ENCODE measurements around the gene FMN1.

The FMN1 gene

DNA sequence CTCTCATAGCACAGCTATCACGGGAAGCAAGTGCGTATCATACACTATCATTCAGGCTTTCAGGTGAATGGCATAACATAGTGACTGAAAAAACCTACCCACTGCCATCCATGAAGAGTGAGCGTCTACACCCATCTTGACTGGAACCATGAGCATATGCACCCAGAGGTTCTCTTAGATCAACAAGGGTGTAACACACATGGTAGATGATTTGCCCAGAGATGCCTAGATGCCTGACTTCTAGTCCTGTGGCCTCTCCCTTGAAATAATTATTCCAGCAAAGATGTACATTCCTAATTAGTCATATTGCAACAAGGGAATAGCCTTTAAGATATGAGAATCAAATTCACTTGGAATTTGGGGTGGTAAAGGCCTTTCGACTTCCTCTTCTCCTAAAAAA is 248.3 kb downstream of the FMN1 start:
- in situ Hi-C loops (cut with HindIII; ENCODE audit: low sequenced_read_pairs) = no loop called here

DNA sequence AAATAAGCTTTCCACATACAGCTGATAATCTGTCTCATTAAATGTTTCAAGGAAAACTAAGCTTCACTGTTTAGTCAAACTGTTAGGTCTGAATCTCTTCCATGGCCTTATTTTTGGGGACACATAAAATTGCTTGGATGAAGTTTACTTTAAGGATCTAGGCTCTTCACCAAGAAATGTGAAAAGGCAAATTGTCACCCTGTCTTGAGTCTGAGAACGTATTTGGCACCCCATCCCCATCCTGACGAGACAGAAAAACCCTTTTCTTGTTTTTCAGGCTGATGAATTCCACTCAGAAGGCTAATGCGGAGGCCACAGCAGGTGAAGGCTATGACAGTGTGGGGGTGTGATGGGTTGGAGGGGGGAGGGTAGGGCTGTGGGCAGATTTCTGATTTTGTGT is 250.1 kb downstream of the FMN1 start:
- no peak for DNase-seq (ENCODE audit: low read depth)

More for the DNA sequence above, 248.3 kb downstream of the FMN1 start:
- TF ChIP-seq CTCF (IDR thresholded peaks at IDR 0.05; ENCODE audit: low read depth, low read length, missing control alignments) = no peak
- DNase-seq (ENCODE audit: low read depth) = no peak
- H3K4me3 ChIP-seq (ENCODE audit: low read depth, low read length) = no peak overlapping the region

DNA sequence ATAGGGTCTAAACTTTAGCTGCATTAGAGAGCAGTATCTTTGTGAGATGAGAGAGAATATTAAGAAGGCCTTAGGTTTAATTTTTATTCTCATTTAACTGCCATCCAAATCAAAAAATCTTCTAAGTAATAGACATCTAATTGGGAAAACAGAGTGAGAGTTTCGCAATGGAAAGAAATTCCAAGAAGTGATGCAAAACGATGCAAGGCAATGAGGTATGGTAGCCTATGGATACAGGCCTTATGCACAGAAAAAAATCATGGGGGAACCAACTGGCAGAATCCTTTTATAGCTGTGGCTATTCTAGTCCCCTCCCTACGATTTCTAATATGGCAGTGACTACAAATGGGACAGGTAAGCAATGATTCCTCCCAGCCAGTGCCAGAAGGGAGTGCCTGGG is 250.8 kb downstream of the FMN1 start:
- no peak for TF ChIP-seq CTCF (IDR thresholded peaks at IDR 0.05; ENCODE audit: low read depth, low read length, missing control alignments)
- no peak overlapping the region for H3K4me3 ChIP-seq (ENCODE audit: low read depth, low read length)
- DNase-seq (ENCODE audit: low read depth) = no peak
- in situ Hi-C loops (cut with HindIII; ENCODE audit: low sequenced_read_pairs) = no loop called here

More for the DNA sequence above, 250.1 kb downstream of the FMN1 start:
- in situ Hi-C loops (cut with HindIII; ENCODE audit: low sequenced_read_pairs) = no loop called here
- H3K4me3 ChIP-seq (ENCODE audit: low read depth, low read length) = no peak overlapping the region
- no peak for TF ChIP-seq CTCF (IDR thresholded peaks at IDR 0.05; ENCODE audit: low read depth, low read length, missing control alignments)

GRCh38 chr15:32942401-32942841 is 252.1 kb downstream of the FMN1 start:
- TF ChIP-seq CTCF (IDR thresholded peaks at IDR 0.05; ENCODE audit: low read depth, low read length, missing control alignments) = no peak
- no peak overlapping the region for H3K4me3 ChIP-seq (ENCODE audit: low read depth, low read length)
- DNase-seq (ENCODE audit: low read depth) = no peak
- in situ Hi-C loops (cut with HindIII; ENCODE audit: low sequenced_read_pairs) = no loop called here

- no peak overlapping the region for H3K4me3 ChIP-seq (ENCODE audit: low read depth, low read length)
- in situ Hi-C loops (cut with HindIII; ENCODE audit: low sequenced_read_pairs) = no loop called here
- TF ChIP-seq CTCF (IDR thresholded peaks at IDR 0.05; ENCODE audit: low read depth, low read length, missing control alignments) = no peak
- no peak for DNase-seq (ENCODE audit: low read depth)
These were observed 252.7 kb downstream of the FMN1 start for GRCh38 chr15:32941823-32942222.

- in situ Hi-C loops (cut with HindIII; ENCODE audit: low sequenced_read_pairs) = no loop called here
- no peak for TF ChIP-seq CTCF (IDR thresholded peaks at IDR 0.05; ENCODE audit: low read depth, low read length, missing control alignments)
- no peak for DNase-seq (ENCODE audit: low read depth)
- H3K4me3 ChIP-seq (ENCODE audit: low read depth, low read length) = no peak overlapping the region
These were observed 257.5 kb downstream of the FMN1 start for GRCh38 chr15:32936976-32937375.

Data from astrocyte of the cerebellum (primary cell).